CD14-positive monocyte (primary cell): ENCODE results near the gene PLA2G4F. TPM values are rescaled to one million over a fixed set of nuclear protein-coding genes. Genes with fewer than 3 reads are reported as not detected.
A peak's percentile ranks its signal among the peaks of the same experiment; 100 is the strongest.

ENCODE experiments used
- DNase-seq, 3 donors: peaks; one replicate each; pipeline ENCODE4 v3.0.0-alpha.2; 2011 to 2022
- H2AFZ ChIP-seq: 2 replicates; pipeline ENCODE4 v1.6.0; 2012; ENCODE audit warnings: mild to moderate bottlenecking, low read depth, low read length, inconsistent platforms; ENCODE audit not compliant: insufficient read depth, poor library complexity, severe bottlenecking
- H3K27ac ChIP-seq, 2 donors: 1 replicate in 1 of 2; 2 replicates in 1 of 2; pipeline ENCODE4 v1.5.1; 2012 to 2013; ENCODE audit warnings: low read length in 2 of 2, control low read depth in 1 of 2, inconsistent platforms in 1 of 2, low read depth in 1 of 2, mild to moderate bottlenecking in 1 of 2
- H3K27me3 ChIP-seq, 2 donors: one replicate each; pipeline versions ENCODE4 v1.6.0 to v1.6.1; 2011 to 2013; ENCODE audit warnings: low read length in 2 of 2; ENCODE audit not compliant: control insufficient read depth in 2 of 2, insufficient read depth in 2 of 2
- H3K36me3 ChIP-seq, 2 donors: replicated peaks in 1 of 2; 1 replicate in 1 of 2; 2 replicates in 1 of 2; pipeline versions ENCODE4 v1.5.1 to v1.6.1; 2012 to 2013; ENCODE audit warnings: low read length in 2 of 2, control low read depth in 1 of 2, inconsistent platforms in 1 of 2, mild to moderate bottlenecking in 1 of 2; ENCODE audit not compliant: insufficient read depth in 2 of 2, control insufficient read depth in 1 of 2
- H3K4me1 ChIP-seq, 2 donors: 1 replicate in 1 of 2; 2 replicates in 1 of 2; pipeline versions ENCODE4 v1.5.1 to v1.6.1; 2012 to 2013; ENCODE audit warnings: low read length in 2 of 2, control low read depth in 1 of 2, inconsistent platforms in 1 of 2, mild to moderate bottlenecking in 1 of 2, moderate library complexity in 1 of 2; ENCODE audit not compliant: insufficient read depth in 2 of 2, control insufficient read depth in 1 of 2
- H3K4me2 ChIP-seq: replicated peaks from 2 replicates; pipeline ENCODE3; 2012; ENCODE audit warnings: low read length, moderate library complexity, mild to moderate bottlenecking; ENCODE audit not compliant: poor library complexity, severe bottlenecking; ENCODE audit errors: extremely low read depth
- H3K4me3 ChIP-seq, 3 experiments: fragments of 200-600 bp in 1 of 3; sonication (generic) in 1 of 3; replicated peaks in 1 of 3; 1 replicate in 2 of 3; 2 replicates in 1 of 3; pipeline ENCODE4 v1.5.1; 2011 to 2013; ENCODE audit warnings: low read length in 3 of 3, mild to moderate bottlenecking in 3 of 3, control low read depth in 2 of 3, low read depth in 2 of 3, inconsistent platforms in 1 of 3, moderate library complexity in 1 of 3
- H3K79me2 ChIP-seq: 2 replicates; pipeline ENCODE4 v1.6.0; 2012; ENCODE audit warnings: mild to moderate bottlenecking, control low read depth, inconsistent platforms, low read length, moderate library complexity; ENCODE audit not compliant: insufficient read depth
- H3K9ac ChIP-seq: 2 replicates; pipeline ENCODE4 v1.6.0; 2017; ENCODE audit warnings: low read length, mild to moderate bottlenecking; ENCODE audit not compliant: insufficient read depth, poor library complexity, severe bottlenecking
- H3K9me3 ChIP-seq, 2 donors: replicated peaks in 1 of 2; 1 replicate in 1 of 2; 2 replicates in 1 of 2; pipeline versions ENCODE4 v1.5.1 to v1.6.1; 2012 to 2013; ENCODE audit warnings: low read length in 2 of 2, control low read depth in 1 of 2; ENCODE audit not compliant: control insufficient read depth in 1 of 2, insufficient read depth in 1 of 2
- H4K20me1 ChIP-seq: 2 replicates; pipeline ENCODE4 v1.6.0; 2012; ENCODE audit warnings: mild to moderate bottlenecking, low read length, control low read depth, moderate library complexity; ENCODE audit not compliant: insufficient read depth
- H3K27ac Mint-ChIP-seq, 7 donors: one replicate each; pipeline ENCODE4 v1.8.0; 2020; ENCODE audit warnings: mild to moderate bottlenecking in 7 of 7, mixed read lengths in 7 of 7, moderate library complexity in 6 of 7, inconsistent platforms in 2 of 7
- H3K27me3 Mint-ChIP-seq, 3 donors: one replicate each; pipeline ENCODE4 v1.8.0; 2021 to 2022; ENCODE audit warnings: low read depth in 3 of 3, mild to moderate bottlenecking in 3 of 3, mixed read lengths in 3 of 3, moderate library complexity in 3 of 3, inconsistent platforms in 1 of 3
- H3K36me3 Mint-ChIP-seq, 2 donors: one replicate each; pipeline ENCODE4 v1.8.0; 2020; ENCODE audit warnings: mixed read lengths in 2 of 2, inconsistent platforms in 1 of 2, mild to moderate bottlenecking in 1 of 2
- H3K4me1 Mint-ChIP-seq: one replicate; pipeline ENCODE4 v1.8.0; 2020; ENCODE audit warnings: mild to moderate bottlenecking, mixed read lengths
- H3K4me3 Mint-ChIP-seq, 2 donors: one replicate each; pipeline ENCODE4 v1.8.0; 2020; ENCODE audit warnings: mild to moderate bottlenecking in 2 of 2, mixed read lengths in 2 of 2, moderate library complexity in 1 of 2
- H3K9me3 Mint-ChIP-seq, 7 donors: one replicate each; pipeline ENCODE4 v1.8.0; 2020 to 2022; ENCODE audit warnings: mixed read lengths in 7 of 7, mild to moderate bottlenecking in 6 of 7, moderate library complexity in 6 of 7, inconsistent platforms in 2 of 7
- WGBS: methylation state at CpG from one replicate; pipeline ENCODE4 v1.1.5; 2013; ENCODE audit warnings: missing lambda C conversion rate; ENCODE audit not compliant: insufficient coverage; 5-methylcytosine and 5-hydroxymethylcytosine counted together
- intact Hi-C, 2 donors: fragments of 100-400 bp; cut with micrococcal nuclease; formaldehyde crosslinking; loops; one replicate each; pipeline versions ENCODE4 v1.15.0 to v1.15.1; 2023
- polyA plus RNA-seq, 3 donors: library from polyadenylated mRNA; depleted of rRNA in 1 of 3; unstranded in 2 of 3; stranded (reverse) in 1 of 3; fragments of 300-500 nt in 2 of 3; fragments of >200 nt in 1 of 3; fragmentation: Illumina TruSeq in 2 of 3; gene quantifications; 1 replicate in 2 of 3; 2 replicates in 1 of 3; pipeline ENCODE4 v1.2.3, GENCODE V29; 2012 to 2021
- TF ChIP-seq, protein P1 (sequence below): fragments of 200-600 bp; IDR thresholded peaks from one replicate; pipeline ENCODE4 v1.8.0; 2022; ENCODE audit warnings: antibody characterized with exemption, mild to moderate bottlenecking

PLA2G4F gene
- polyA plus RNA-seq, 3 donors, result not detected

DNA sequence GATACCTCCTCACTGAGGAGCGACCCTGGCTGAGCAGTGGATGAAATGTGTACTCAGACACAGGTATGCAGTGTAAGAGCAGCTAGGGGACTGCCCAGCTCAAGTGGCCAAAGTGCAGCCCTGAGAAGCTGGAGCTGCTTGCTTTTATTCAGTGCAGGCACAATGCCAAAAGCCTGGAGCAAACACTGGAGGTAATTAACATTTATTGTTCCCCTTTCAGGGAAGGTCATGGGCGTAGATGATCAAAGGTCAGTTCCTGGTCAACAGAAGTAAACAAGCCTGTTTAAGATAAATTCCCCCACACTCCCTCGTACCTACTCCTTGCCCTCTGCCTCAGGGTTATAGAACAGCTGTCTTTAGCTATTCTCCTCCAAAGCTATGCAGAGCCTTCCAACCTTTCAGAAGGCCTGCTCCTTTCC is 17.5 kb downstream of the PLA2G4F start:
- Histone ChIP-seq H3K4me2 (no peak overlapping the region), H4K20me1 (no peaks in the 10 kb centered on the region), H3K79me2 (no peaks in the 10 kb centered on the region), H3K4me3 (no peak overlapping the region), H3K27me3 (no peaks in the 10 kb centered on the region), H3K9ac (no peak overlapping the region), H3K27ac (no peak overlapping the region), H2AFZ (no peak overlapping the region), H3K4me1 (no peaks in the 10 kb centered on the region), H3K9me3 (no peaks in the 10 kb centered on the region), H3K36me3 (no peaks in the 10 kb centered on the region)
- intact Hi-C loops, result loop anchor here in 1 of 2 donors (5.0 kb wide), 1 partner anchor 152 kb away; no protein-coding TSS in a partner anchor
- H3K4me3 Mint-ChIP-seq, result no peak overlapping the region
- peaks cover 5% of the 10 kb centered on the region for H3K4me1 Mint-ChIP-seq
- H3K36me3 Mint-ChIP-seq, result no peaks in the 10 kb centered on the region
- no peaks in the 10 kb centered on the region for H3K9me3 Mint-ChIP-seq
- DNase-seq, result no peak
- peaks cover 0 to 2% (median 0%) of the 10 kb centered on the region in 3 donors for H3K27me3 Mint-ChIP-seq
- TF ChIP-seq, protein P1, sequence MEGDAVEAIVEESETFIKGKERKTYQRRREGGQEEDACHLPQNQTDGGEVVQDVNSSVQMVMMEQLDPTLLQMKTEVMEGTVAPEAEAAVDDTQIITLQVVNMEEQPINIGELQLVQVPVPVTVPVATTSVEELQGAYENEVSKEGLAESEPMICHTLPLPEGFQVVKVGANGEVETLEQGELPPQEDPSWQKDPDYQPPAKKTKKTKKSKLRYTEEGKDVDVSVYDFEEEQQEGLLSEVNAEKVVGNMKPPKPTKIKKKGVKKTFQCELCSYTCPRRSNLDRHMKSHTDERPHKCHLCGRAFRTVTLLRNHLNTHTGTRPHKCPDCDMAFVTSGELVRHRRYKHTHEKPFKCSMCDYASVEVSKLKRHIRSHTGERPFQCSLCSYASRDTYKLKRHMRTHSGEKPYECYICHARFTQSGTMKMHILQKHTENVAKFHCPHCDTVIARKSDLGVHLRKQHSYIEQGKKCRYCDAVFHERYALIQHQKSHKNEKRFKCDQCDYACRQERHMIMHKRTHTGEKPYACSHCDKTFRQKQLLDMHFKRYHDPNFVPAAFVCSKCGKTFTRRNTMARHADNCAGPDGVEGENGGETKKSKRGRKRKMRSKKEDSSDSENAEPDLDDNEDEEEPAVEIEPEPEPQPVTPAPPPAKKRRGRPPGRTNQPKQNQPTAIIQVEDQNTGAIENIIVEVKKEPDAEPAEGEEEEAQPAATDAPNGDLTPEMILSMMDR, result no peak
- H3K27ac Mint-ChIP-seq, result peak overlapping the region in 1 of 7 donors; percentile 21
- 66% methylated on average over 3 of the region's 3 CpGs for WGBS

- H3K79me2 ChIP-seq, result no peaks in the 10 kb centered on the region
- 92% methylated on average over 4 of the region's 4 CpGs for WGBS
- H3K4me3 Mint-ChIP-seq, result no peak overlapping the region
- H3K4me2 ChIP-seq, result no peak overlapping the region
- no peaks in the 10 kb centered on the region for H3K9me3 ChIP-seq
- DNase-seq, result no peak
- no peak overlapping the region for H3K27ac ChIP-seq
- H3K27me3 Mint-ChIP-seq, result peaks cover 0 to 2% (median 0%) of the 10 kb centered on the region in 3 donors
- no peak overlapping the region for H2AFZ ChIP-seq
- H3K4me3 ChIP-seq, result no peak overlapping the region
- H3K27ac Mint-ChIP-seq, result no peak overlapping the region
- intact Hi-C loops, result loop anchor here in 1 of 2 donors (5.0 kb wide), 1 partner anchor 151 kb away; no protein-coding TSS in a partner anchor
- TF ChIP-seq, protein P1, result no peak
- H3K36me3 ChIP-seq, result no peaks in the 10 kb centered on the region
- H3K9me3 Mint-ChIP-seq, result no peaks in the 10 kb centered on the region
- H3K4me1 ChIP-seq, result no peaks in the 10 kb centered on the region
- H3K27me3 ChIP-seq, result no peaks in the 10 kb centered on the region
- peaks cover 5% of the 10 kb centered on the region for H3K4me1 Mint-ChIP-seq
- H3K9ac ChIP-seq, result no peak overlapping the region
- H3K36me3 Mint-ChIP-seq, result no peaks in the 10 kb centered on the region
- H4K20me1 ChIP-seq, result no peaks in the 10 kb centered on the region
These were observed 18.0 kb downstream of the PLA2G4F start for GRCh38 chr15:42138411-42138810.
